ENCODE measurements around the gene NCOA7.

The NCOA7 gene, protein sequence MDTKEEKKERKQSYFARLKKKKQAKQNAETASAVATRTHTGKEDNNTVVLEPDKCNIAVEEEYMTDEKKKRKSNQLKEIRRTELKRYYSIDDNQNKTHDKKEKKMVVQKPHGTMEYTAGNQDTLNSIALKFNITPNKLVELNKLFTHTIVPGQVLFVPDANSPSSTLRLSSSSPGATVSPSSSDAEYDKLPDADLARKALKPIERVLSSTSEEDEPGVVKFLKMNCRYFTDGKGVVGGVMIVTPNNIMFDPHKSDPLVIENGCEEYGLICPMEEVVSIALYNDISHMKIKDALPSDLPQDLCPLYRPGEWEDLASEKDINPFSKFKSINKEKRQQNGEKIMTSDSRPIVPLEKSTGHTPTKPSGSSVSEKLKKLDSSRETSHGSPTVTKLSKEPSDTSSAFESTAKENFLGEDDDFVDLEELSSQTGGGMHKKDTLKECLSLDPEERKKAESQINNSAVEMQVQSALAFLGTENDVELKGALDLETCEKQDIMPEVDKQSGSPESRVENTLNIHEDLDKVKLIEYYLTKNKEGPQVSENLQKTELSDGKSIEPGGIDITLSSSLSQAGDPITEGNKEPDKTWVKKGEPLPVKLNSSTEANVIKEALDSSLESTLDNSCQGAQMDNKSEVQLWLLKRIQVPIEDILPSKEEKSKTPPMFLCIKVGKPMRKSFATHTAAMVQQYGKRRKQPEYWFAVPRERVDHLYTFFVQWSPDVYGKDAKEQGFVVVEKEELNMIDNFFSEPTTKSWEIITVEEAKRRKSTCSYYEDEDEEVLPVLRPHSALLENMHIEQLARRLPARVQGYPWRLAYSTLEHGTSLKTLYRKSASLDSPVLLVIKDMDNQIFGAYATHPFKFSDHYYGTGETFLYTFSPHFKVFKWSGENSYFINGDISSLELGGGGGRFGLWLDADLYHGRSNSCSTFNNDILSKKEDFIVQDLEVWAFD

DNA sequence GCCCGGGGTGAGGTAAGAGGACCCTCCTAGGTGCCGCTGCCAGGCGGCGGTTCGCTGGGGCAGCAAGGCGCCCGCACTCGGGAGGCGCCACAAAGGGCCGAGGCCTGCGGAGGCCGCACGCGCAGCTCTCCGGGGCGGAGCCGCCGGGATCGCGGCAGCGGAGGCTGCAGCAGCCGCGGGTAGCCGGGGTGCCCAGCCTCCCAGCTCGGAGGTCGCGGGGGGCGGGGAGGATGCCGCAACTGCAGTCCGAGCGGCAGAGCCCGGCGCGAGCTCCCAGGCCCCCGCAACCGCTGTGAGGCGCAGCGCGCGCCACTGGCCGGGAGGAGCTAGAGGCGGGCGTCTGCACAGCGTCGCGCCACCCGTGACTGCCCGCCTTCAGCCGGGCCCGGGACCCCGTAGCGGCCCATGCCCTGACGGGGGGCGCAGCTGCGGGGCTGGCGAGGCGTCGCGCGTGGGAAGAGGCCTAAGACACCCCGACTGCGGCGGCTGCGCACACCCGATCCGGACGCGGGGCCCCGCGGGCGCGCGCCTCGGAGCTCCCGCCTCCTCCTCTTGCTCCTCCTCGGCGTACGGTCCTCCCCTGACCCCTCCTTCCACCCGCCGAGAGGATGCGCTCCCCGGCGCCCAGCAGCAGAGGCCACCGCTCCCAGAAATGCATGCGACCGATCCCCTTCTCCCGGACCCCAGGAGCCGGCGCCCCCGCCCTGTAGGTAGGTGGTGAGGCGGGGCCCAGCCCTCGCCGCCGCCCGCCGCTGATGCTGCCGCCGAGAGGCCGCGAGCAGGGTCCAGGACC, at the start of gene NCOA7:
Gene NCOA7 (plus strand): TSS at position 603 of the 793 bp plus-strand sequence. CDS start 24,395 bp downstream, outside the sequence.
- Histone ChIP-seq H3K27ac (ENCODE audit: low read length) (no peak within 1 kb of the TSS), H3K27me3 (ENCODE audit: insufficient read depth, low read length) (peaks cover 7% of the 10 kb centered on the region), H3K9me3 (ENCODE audit: insufficient read depth, low read depth, low read length) (no peaks in the 10 kb centered on the region), H3K4me3 (ENCODE audit: low read length) (peak within 1 kb of the TSS; percentile 89), H3K4me1 (ENCODE audit: insufficient read depth, low read length) (peaks cover 18% of the 10 kb centered on the region; the same call in 1 of the 2 replicates), H3K9ac (ENCODE audit: low read depth, low read length) (peak within 1 kb of the TSS; percentile 71; the same call in 1 of the 2 replicates), H3K36me3 (ENCODE audit: insufficient read depth, low read depth, low read length) (no peaks in the 10 kb centered on the region)

DNA sequence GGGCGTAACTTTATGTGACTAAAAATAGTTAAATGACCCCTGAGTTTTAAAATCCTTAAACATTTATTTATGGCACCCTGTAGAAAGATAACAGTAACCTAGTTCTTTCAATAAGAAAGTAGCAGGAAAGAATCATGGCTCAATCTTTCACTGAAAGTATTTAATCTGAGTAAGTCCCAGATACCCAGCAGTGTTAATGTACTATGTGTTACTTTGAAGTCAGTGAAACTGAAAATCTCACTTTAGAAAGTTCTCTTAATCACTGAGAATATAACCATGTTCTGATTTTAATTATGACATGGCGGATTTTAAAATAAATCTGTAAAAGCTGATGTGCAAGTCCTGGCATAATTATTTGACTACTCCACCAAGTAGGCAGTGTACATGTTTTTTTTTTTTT, 49.4 kb upstream of the NCOA7 start:
- Histone ChIP-seq H3K9ac (ENCODE audit: low read depth, low read length) (no peak overlapping the region), H3K27me3 (ENCODE audit: insufficient read depth, low read length) (peaks cover 26% of the 10 kb centered on the region), H3K27ac (ENCODE audit: low read length) (no peak overlapping the region), H3K4me1 (ENCODE audit: insufficient read depth, low read length) (peaks cover 27% of the 10 kb centered on the region), H3K36me3 (ENCODE audit: insufficient read depth, low read depth, low read length) (no peaks in the 10 kb centered on the region), H3K4me3 (ENCODE audit: low read length) (no peak overlapping the region), H3K9me3 (ENCODE audit: insufficient read depth, low read depth, low read length) (no peaks in the 10 kb centered on the region)

DNA sequence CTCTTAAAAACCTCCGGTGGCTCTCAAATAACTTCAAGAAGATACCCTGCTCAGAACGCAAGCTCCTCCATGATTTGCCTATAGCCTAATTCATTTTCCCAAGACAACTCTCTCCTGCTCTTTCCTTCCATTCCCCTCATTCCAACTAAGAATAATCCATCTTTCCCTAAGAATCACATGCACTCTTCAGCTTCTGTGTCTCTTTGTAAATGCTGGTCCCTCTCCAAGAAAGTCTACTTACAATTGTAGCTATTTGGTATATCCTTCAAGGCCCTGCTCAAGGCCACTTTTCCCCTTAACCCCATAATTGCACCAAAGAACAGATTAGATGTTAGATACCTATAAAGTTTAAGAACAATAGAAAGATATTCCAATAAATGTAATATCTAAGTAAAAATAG, 48.7 kb upstream of the NCOA7 start:
- H3K4me1 ChIP-seq (ENCODE audit: insufficient read depth, low read length) = peaks cover 27% of the 10 kb centered on the region
- H3K36me3 ChIP-seq (ENCODE audit: insufficient read depth, low read depth, low read length) = no peaks in the 10 kb centered on the region
- no peak overlapping the region for H3K27ac ChIP-seq (ENCODE audit: low read length)
- H3K9me3 ChIP-seq (ENCODE audit: insufficient read depth, low read depth, low read length) = no peaks in the 10 kb centered on the region
- no peak overlapping the region for H3K4me3 ChIP-seq (ENCODE audit: low read length)
- H3K9ac ChIP-seq (ENCODE audit: low read depth, low read length) = no peak overlapping the region
- peaks cover 33% of the 10 kb centered on the region for H3K27me3 ChIP-seq (ENCODE audit: insufficient read depth, low read length)

DNA sequence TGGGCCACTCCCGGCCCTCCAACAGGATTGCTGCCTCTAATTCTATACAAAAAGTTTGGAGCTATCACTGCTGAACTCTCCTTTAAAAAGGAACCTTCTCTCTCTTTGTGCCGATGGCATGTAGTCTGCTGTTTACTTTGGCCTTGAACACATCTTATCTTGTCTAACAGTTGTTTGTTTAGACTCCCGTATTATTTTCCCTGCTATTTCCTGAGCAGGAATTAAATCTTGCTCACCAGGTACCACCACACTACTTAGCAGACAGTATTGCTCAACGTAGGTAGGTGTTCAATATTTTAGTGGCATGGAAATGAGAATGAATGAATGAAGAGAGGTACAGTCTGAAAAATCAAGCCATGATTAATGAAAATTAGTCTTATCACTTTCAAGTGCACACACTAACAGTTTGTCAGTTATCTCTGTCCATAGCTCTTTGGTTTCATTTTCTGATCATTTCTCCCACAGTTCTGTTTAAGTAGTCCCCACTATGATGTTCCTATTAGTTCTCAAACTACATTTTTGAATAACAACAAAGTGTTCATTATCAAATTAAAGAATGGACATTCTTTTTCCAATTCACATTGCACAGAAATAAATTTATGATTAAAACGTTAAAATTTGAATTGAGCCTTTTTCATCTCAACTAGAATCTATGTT, 48.2 kb upstream of the NCOA7 start:
- Histone ChIP-seq H3K27me3 (ENCODE audit: insufficient read depth, low read length) (peaks cover 38% of the 10 kb centered on the region), H3K27ac (ENCODE audit: low read length) (no peak overlapping the region), H3K9ac (ENCODE audit: low read depth, low read length) (no peak overlapping the region), H3K36me3 (ENCODE audit: insufficient read depth, low read depth, low read length) (no peaks in the 10 kb centered on the region), H3K4me1 (ENCODE audit: insufficient read depth, low read length) (peaks cover 30% of the 10 kb centered on the region), H3K4me3 (ENCODE audit: low read length) (no peak overlapping the region; the same call in 1 of the 2 replicates), H3K9me3 (ENCODE audit: insufficient read depth, low read depth, low read length) (no peaks in the 10 kb centered on the region)

DNA sequence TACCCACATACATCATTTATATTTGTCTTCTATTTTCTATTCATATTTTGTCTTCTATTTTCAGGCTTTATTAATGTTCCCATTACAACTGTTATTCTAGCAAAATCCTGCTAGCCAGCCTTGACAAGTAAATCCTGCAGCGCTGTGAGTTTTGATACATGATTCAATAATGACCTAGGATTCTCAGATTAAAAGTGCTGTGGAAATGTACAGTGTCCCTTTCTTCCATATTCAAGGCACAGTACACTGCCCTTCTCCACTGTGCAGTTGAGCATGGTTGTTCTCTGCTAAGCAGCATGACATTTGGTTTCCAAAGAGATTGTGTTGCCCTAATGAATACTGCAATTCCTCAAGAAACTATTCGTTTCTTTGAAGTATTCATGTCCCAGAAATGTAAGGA, 47.2 kb upstream of the NCOA7 start:
- peak overlapping the region; percentile 34; the same call in 1 of the 2 replicates for H3K4me3 ChIP-seq (ENCODE audit: low read length)
- H3K9ac ChIP-seq (ENCODE audit: low read depth, low read length) = no peak overlapping the region
- H3K4me1 ChIP-seq (ENCODE audit: insufficient read depth, low read length) = peaks cover 30% of the 10 kb centered on the region

DNA sequence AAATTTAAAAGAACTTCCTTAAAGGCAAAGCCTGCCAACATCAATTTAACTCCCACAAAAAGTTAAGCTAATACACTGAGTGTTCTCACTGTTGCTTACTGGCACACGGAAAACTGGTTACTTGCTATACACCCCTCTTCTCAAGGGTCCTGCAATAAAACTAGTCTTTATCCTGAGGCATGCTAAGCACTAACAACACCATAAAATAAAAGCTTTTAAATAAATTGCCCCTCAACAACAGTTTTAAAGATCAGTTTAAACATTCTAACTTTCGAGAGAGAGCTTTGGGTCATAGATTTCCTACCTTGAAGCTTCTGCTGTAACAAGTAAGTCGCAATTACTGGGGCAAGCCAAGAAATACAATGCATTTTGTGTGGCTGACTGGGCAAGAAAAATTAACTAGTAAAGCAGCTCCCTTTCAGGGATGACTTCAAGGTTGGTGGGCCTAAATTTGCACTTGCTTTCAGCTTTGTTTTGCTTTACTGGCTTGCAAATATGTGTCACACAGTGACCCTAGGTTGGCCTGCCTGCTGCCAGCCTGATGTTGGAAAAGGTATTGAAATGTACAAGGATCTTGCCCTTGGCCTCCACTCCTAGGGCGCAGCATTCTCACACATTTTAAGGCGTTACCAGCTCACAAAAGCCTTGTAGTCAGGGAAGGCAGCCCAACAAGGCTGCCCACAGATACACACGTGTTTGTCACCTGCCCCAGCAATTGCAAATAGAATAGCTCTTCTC, 45.3 kb upstream of the NCOA7 start:
- H3K36me3 ChIP-seq (ENCODE audit: insufficient read depth, low read depth, low read length) = no peaks in the 10 kb centered on the region
- H3K9ac ChIP-seq (ENCODE audit: low read depth, low read length) = peak overlapping the region; percentile 80; the same call in 1 of the 2 replicates
- no peak overlapping the region for H3K27ac ChIP-seq (ENCODE audit: low read length)
- no peaks in the 10 kb centered on the region for H3K9me3 ChIP-seq (ENCODE audit: insufficient read depth, low read depth, low read length)
- H3K27me3 ChIP-seq (ENCODE audit: insufficient read depth, low read length) = peaks cover 64% of the 10 kb centered on the region
- H3K4me3 ChIP-seq (ENCODE audit: low read length) = peak overlapping the region; percentile 85
- peaks cover 33% of the 10 kb centered on the region for H3K4me1 ChIP-seq (ENCODE audit: insufficient read depth, low read length)

More for the DNA sequence above, 47.2 kb upstream of the NCOA7 start:
- Histone ChIP-seq H3K9me3 (ENCODE audit: insufficient read depth, low read depth, low read length) (no peaks in the 10 kb centered on the region), H3K36me3 (ENCODE audit: insufficient read depth, low read depth, low read length) (no peaks in the 10 kb centered on the region), H3K27ac (ENCODE audit: low read length) (no peak overlapping the region), H3K27me3 (ENCODE audit: insufficient read depth, low read length) (peaks cover 49% of the 10 kb centered on the region)

DNA sequence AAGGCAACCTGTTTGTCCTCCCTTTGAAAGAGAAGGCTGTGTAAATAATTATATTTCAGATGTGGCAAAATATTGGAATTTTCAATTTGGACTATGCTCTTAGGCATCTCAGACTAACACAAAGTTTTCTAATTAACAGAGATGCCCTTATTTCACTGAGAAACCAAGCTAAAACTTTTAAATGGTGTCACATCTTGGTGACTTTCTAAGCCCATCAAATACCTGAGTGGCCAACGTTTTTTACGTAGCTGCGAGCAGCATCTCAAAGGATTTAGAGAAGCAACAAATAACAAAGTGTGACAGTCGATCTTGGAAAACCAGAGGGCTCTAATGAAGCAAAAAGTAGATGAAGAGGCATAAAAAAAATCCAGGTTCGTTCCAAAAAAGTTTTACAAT, 44.7 kb upstream of the NCOA7 start:
- Histone ChIP-seq H3K27me3 (ENCODE audit: insufficient read depth, low read length) (peaks cover 69% of the 10 kb centered on the region), H3K4me3 (ENCODE audit: low read length) (peak overlapping the region; percentile 85), H3K9ac (ENCODE audit: low read depth, low read length) (peak overlapping the region; percentile 80; the same call in 1 of the 2 replicates), H3K9me3 (ENCODE audit: insufficient read depth, low read depth, low read length) (no peaks in the 10 kb centered on the region), H3K36me3 (ENCODE audit: insufficient read depth, low read depth, low read length) (no peaks in the 10 kb centered on the region), H3K27ac (ENCODE audit: low read length) (no peak overlapping the region), H3K4me1 (ENCODE audit: insufficient read depth, low read length) (peaks cover 39% of the 10 kb centered on the region)

DNA sequence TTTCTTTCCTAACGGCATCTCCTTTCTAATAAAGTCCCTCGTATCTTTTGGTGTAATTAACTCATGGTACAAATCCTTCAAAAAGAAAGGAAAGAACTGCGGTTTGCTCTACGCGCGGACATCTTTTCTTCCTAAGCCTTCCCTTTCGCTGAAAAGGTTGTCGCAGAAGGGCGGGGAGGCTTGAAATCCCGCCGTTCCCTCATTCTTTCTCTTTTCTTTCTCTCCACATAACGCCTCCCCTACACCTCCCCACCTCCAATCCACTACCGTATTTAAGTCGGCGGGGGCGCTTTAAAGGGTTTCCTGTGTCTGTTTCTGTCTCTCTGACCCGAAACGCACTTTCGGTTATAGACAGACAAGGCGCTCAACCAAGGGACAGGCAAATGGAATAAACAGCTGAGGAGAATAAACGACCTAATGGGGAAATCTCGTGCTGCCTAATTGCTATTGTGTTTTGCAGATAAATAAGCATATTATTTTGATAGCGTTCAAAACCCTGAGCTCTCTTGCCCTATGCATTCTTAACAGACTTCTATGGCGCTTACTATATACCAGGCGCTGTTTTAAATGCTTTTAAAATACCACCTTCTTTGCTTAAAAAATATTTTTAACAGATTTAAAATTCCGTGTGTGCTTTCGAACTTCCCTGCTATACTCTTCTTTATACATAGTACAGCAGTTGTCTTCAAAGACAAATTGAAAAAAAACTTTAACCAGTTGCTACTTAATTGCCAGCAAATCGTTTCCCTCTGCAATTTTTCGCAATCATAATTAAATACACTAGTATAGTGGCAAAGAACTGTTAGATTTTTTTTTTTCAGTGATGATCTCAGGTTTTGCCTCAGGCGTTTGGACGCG, 43.8 kb upstream of the NCOA7 start:
- Histone ChIP-seq H3K9me3 (ENCODE audit: insufficient read depth, low read depth, low read length) (no peaks in the 10 kb centered on the region), H3K4me1 (ENCODE audit: insufficient read depth, low read length) (peaks cover 44% of the 10 kb centered on the region), H3K4me3 (ENCODE audit: low read length) (peak overlapping the region; percentile 85), H3K9ac (ENCODE audit: low read depth, low read length) (peak overlapping the region; percentile 80), H3K27me3 (ENCODE audit: insufficient read depth, low read length) (peaks cover 70% of the 10 kb centered on the region), H3K27ac (ENCODE audit: low read length) (no peak overlapping the region), H3K36me3 (ENCODE audit: insufficient read depth, low read depth, low read length) (no peaks in the 10 kb centered on the region)

DNA sequence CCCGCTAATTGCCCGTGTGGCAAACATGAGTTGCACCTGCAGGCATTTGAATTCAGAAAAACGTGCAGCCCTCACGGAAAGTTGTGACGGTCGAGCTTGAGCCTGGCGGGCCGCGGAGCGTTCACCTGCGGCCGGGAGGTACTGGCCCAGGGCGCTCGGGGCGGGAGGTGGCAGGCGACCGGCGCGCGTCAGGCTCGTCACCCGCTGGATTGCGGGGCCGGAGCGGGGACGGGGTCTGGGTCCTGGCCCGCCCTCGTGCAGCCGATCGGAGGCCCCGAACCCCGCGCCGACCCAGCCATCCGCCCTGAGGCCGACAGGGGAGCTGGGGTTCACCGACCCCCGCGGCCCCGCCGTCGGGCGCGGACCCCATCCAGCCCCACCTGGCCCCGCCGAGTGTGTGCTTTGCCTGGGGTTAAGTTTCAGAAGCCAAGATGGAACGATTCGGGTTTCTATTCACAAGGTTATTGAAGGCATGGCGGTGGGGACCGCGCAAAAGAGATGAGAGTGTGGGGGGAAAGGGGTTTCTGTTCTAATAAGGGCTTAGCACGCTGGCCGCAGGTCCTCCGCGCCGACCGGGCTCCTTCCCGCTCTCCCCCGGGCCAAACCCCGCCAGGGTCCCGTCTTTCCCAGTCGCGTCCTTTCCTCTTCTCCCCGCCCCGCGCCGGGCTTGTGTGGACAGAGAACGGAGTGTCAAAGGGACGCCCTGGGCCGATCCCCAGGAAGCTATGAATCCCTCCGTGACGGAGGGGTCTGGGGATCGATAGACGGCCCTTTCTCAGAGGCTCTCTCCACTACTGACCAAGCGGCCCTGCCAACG, 43.0 kb upstream of the NCOA7 start:
- peaks cover 42% of the 10 kb centered on the region for H3K4me1 ChIP-seq (ENCODE audit: insufficient read depth, low read length)
- H3K9ac ChIP-seq (ENCODE audit: low read depth, low read length) = peak overlapping the region; percentile 80
- H3K27me3 ChIP-seq (ENCODE audit: insufficient read depth, low read length) = peaks cover 71% of the 10 kb centered on the region
- H3K36me3 ChIP-seq (ENCODE audit: insufficient read depth, low read depth, low read length) = no peaks in the 10 kb centered on the region
- peak overlapping the region; percentile 85 for H3K4me3 ChIP-seq (ENCODE audit: low read length)
- H3K27ac ChIP-seq (ENCODE audit: low read length) = no peak overlapping the region
- no peaks in the 10 kb centered on the region for H3K9me3 ChIP-seq (ENCODE audit: insufficient read depth, low read depth, low read length)
